ENCODE data around the gene PTP4A2.

DNA sequence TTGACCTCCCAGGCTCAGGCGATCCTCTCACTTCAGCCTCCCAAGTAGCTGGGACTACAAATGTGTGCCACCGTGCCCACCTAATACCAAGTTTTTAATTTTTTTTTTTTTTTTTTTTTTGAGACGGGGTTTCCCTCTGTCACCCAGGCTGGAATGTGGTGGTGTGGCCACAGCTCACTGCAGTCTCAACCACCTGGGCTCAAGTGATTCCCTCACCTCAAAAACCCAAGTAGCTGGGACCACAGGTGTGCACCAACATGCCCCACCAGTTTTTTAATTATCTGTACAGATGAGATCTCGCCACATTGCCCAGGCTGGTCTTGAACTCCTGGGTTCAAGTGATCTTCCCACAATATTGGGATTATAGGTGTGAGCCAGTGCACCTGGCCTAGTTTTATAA lies 22.7 kb downstream of the PTP4A2 start:
- TF ChIP-seq, protein P1, sequence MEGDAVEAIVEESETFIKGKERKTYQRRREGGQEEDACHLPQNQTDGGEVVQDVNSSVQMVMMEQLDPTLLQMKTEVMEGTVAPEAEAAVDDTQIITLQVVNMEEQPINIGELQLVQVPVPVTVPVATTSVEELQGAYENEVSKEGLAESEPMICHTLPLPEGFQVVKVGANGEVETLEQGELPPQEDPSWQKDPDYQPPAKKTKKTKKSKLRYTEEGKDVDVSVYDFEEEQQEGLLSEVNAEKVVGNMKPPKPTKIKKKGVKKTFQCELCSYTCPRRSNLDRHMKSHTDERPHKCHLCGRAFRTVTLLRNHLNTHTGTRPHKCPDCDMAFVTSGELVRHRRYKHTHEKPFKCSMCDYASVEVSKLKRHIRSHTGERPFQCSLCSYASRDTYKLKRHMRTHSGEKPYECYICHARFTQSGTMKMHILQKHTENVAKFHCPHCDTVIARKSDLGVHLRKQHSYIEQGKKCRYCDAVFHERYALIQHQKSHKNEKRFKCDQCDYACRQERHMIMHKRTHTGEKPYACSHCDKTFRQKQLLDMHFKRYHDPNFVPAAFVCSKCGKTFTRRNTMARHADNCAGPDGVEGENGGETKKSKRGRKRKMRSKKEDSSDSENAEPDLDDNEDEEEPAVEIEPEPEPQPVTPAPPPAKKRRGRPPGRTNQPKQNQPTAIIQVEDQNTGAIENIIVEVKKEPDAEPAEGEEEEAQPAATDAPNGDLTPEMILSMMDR (IDR thresholded peaks at IDR 0.05) = no peak
- TF ChIP-seq POLR2A (IDR thresholded peaks at IDR 0.05) = no peak

All from lower leg skin (tissue), 3 donors.